Bronchial epithelial cell (primary cell): ENCODE results near the gene TASP1. TPM values are rescaled to one million over a fixed set of nuclear protein-coding genes. Genes with fewer than 3 reads are reported as not detected.

ENCODE experiments used
- DNase-seq: peaks from one replicate; pipeline ENCODE4 v3.0.0-alpha.2; 2010; ENCODE audit warnings: low read depth
- FAIRE-seq: peaks from 2 replicates; lab custom pipeline; 2011; peaks lifted over from hg19 to GRCh38; lab: Jason Lieb, UNC
- H3K27me3 ChIP-seq: 2 replicates; pipeline ENCODE4 v1.5.1; 2011; ENCODE audit warnings: low read length; ENCODE audit not compliant: control insufficient read depth, insufficient read depth
- H3K36me3 ChIP-seq: 2 replicates; pipeline ENCODE4 v1.5.1; 2011; ENCODE audit warnings: low read length; ENCODE audit not compliant: control insufficient read depth, insufficient read depth
- H3K4me3 ChIP-seq: 2 replicates; pipeline ENCODE4 v1.5.1; 2011; ENCODE audit warnings: mild to moderate bottlenecking, low read depth, low read length, control low read depth
- total RNA-seq: library from RNA; depleted of rRNA; stranded (reverse); fragments of >200 nt; gene quantifications from 2 replicates; pipeline ENCODE4 v1.2.1, GENCODE V29; 2014
- TF ChIP-seq, protein P1 (sequence below): IDR thresholded peaks from 2 replicates; pipeline ENCODE4 v1.5.1; 2011; ENCODE audit warnings: mild to moderate bottlenecking, moderate library complexity, low read length, control low read depth, inconsistent platforms; ENCODE audit not compliant: insufficient read depth, severe bottlenecking

TASP1 gene
- total RNA-seq, 1 donor from 2014 or later = 18.7 TPM

DNA sequence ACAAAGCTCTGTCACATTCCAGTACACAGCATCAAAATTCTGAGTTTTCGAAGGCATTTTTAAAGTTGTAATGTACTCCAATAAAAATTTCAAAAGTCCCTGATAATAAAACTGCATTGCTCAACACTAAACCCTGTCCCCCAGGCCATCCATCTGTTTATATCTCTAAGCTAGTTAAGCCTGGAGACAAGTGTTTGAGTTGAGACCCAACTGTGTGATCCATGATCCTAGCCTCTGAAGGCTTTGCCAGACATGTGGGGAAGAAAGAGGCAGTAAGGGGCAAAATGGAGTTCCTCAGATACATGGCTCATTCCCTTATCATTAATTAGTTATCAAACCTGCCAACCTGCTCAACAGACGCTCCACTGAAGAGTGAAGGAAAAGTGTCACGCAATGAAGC lies 219.3 kb downstream of the TASP1 start:
- H3K36me3 ChIP-seq = peaks cover 1% of the 10 kb centered on the region
- no peaks in the 10 kb centered on the region for H3K27me3 ChIP-seq
- TF ChIP-seq, protein P1, sequence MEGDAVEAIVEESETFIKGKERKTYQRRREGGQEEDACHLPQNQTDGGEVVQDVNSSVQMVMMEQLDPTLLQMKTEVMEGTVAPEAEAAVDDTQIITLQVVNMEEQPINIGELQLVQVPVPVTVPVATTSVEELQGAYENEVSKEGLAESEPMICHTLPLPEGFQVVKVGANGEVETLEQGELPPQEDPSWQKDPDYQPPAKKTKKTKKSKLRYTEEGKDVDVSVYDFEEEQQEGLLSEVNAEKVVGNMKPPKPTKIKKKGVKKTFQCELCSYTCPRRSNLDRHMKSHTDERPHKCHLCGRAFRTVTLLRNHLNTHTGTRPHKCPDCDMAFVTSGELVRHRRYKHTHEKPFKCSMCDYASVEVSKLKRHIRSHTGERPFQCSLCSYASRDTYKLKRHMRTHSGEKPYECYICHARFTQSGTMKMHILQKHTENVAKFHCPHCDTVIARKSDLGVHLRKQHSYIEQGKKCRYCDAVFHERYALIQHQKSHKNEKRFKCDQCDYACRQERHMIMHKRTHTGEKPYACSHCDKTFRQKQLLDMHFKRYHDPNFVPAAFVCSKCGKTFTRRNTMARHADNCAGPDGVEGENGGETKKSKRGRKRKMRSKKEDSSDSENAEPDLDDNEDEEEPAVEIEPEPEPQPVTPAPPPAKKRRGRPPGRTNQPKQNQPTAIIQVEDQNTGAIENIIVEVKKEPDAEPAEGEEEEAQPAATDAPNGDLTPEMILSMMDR = no peak
- DNase-seq (no peak), FAIRE-seq (no peak)
- no peak overlapping the region for H3K4me3 ChIP-seq

DNA sequence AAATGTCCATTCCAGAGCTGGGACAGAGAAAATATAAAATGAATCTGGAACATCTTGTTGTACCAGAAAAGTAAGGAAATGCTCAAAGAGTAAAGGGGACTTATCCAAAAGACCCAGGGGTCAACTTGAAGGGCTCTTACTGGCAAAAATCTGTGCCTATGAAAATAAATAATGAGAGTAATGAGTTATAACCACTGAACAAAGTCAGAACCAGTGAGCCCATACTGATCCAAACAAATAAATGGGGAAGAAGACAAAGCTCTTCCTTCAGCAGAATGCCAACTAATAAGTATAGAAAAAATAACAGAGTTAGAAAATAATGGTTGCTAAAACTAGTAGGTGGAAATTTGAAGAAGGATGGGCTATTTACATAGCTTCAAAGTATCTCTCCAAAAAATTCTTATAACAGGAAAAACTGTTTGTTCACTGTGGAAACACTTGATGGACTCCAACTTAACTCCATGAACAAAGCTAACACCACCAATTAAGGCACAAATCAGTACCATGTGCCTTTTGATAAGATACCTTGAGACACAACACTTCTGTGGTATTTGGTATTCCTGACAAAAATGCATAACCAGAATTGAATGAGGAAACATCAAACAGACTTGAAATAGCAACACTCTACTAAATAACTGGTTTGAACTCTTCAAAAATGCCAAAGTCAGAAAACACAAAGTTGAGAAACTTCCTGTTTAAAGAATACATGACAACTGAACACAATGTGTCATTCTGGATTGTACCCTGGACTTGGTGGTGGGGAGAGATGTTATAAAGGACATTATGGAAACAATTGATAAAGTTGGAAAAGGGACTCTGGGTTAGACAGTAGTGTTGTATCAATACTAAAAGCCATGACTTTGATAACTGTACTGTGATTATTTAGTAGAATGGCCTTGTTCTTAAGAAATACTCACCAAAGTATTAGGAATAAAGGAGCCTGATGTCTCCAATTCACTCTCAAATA lies 220.2 kb downstream of the TASP1 start:
- Histone ChIP-seq H3K27me3 (no peaks in the 10 kb centered on the region), H3K36me3 (peaks cover 1% of the 10 kb centered on the region), H3K4me3 (no peak overlapping the region)
- DNase-seq (peak; percentile 26), FAIRE-seq (no peak)
- TF ChIP-seq, protein P1 = no peak

DNA sequence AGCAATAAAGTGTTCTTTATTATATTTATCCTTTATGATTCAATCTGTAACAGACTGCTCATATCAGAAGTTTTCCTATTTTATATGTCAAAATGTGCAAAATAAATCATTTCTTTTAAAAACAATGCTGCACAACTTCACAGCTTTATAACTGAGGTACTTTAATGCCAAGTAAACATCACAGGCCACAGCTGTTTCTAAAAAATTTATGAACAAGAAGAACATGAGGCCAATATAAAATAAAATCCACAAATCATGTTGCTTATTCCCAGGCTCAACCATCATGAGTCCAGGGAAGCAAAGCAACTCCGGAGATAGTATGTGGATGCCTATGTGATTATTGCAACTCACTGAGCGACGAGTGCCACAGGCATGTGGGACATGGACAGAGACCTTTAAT lies 222.2 kb downstream of the TASP1 start:
- DNase-seq (no peak), FAIRE-seq (no peak)
- Histone ChIP-seq H3K4me3 (no peak overlapping the region), H3K27me3 (no peaks in the 10 kb centered on the region), H3K36me3 (peaks cover 1% of the 10 kb centered on the region)
- TF ChIP-seq, protein P1 = no peak

DNA sequence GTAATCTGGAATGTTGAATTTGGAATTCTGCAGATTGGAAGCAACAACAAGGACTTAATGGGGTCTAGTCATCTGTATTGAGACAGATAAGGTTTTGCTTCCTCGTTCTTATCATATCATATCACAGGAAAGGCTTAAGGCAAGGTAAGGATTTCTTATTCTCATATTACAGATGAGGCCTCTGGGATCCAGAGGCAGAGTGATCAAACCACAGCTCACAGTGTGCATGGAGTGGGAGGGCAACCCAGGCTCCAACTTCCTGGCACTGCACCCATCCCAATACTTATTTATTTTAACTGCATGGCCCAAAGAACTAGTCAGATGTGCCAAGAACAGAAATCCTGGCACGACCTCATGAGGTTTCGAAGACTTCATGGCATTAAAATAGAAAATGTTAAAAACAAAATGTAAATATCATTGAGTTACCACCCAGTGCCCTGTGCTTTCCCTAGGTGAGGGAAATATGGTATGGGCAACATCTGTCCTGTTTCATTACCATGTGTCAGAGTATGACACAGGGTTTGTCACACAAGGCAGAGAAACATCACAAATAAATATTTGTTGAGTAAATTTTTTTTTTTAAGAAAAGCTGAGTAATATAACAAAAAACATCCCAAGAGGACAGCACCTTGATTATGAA lies 225.8 kb downstream of the TASP1 start:
- TF ChIP-seq, protein P1 = no peak
- no peak overlapping the region for H3K4me3 ChIP-seq
- FAIRE-seq (no peak), DNase-seq (peak; percentile 81)
- H3K36me3 ChIP-seq = peaks cover 1% of the 10 kb centered on the region
- H3K27me3 ChIP-seq = no peaks in the 10 kb centered on the region

DNA sequence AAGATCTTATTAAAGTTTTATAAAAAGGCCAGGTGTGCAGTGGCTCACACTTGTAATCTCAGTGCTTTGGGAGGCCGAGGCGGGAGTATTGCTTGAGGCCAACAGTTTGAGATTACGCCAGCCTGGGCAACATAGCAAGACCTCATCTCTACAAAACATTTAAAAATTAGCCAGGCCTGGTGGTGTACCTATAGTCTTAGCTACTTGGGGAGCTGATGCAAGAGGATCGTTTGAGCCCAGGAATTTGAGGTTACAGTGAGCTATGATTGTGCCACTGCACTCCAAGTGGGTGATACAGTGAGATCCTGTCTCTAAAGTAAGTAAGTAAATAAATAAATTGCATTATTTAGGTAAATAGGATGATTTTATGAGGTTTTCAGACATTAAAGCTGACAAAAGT lies 234.4 kb downstream of the TASP1 start:
- Histone ChIP-seq H3K4me3 (no peak overlapping the region), H3K27me3 (no peaks in the 10 kb centered on the region), H3K36me3 (no peaks in the 10 kb centered on the region)
- TF ChIP-seq, protein P1 = no peak
- FAIRE-seq (no peak), DNase-seq (no peak)
